T-helper 1 cell treated with Interleukin-12 subunit alpha and Interleukin-12 subunit beta and Interleukin-4 antibody, amounts not matched to agents 30 μg/mL and 1 μg/mL, for 36 hours (primary cell): ENCODE results near the gene PPP1R13B.

Source experiments
- H3K27ac Mint-ChIP-seq: one replicate; pipeline ENCODE4 v1.8.0; 2021; ENCODE audit warnings: mild to moderate bottlenecking, mixed read lengths
- H3K27me3 Mint-ChIP-seq: one replicate; pipeline ENCODE4 v1.8.0; 2021; ENCODE audit warnings: low read depth, mixed read lengths
- H3K36me3 Mint-ChIP-seq: one replicate; pipeline ENCODE4 v1.8.0; 2021; ENCODE audit warnings: low read depth, mixed read lengths
- H3K4me1 Mint-ChIP-seq: one replicate; pipeline ENCODE4 v1.8.0; 2021; ENCODE audit warnings: low read depth, mixed read lengths
- H3K4me3 Mint-ChIP-seq: one replicate; pipeline ENCODE4 v1.8.0; 2021; ENCODE audit warnings: mild to moderate bottlenecking, moderate library complexity, mixed read lengths
- H3K9me3 Mint-ChIP-seq: one replicate; pipeline ENCODE4 v1.8.0; 2021; ENCODE audit warnings: mixed read lengths

Gene PPP1R13B

GRCh38 chr14:103727313-103727980, 119.9 kb downstream of the PPP1R13B start:
- H3K9me3 Mint-ChIP-seq = no peaks in the 10 kb centered on the region
- no peak overlapping the region for H3K4me3 Mint-ChIP-seq
- peaks cover 5% of the 10 kb centered on the region for H3K36me3 Mint-ChIP-seq
- H3K27me3 Mint-ChIP-seq = no peaks in the 10 kb centered on the region
- no peaks in the 10 kb centered on the region for H3K4me1 Mint-ChIP-seq
- H3K27ac Mint-ChIP-seq = no peak overlapping the region

- Mint-ChIP-seq H3K27me3 (no peaks in the 10 kb centered on the region), H3K36me3 (peaks cover 5% of the 10 kb centered on the region), H3K9me3 (no peaks in the 10 kb centered on the region), H3K27ac (no peak overlapping the region), H3K4me1 (no peaks in the 10 kb centered on the region), H3K4me3 (no peak overlapping the region)
Observed at GRCh38 chr14:103726474-103726873, 120.9 kb downstream of the PPP1R13B start.

- Mint-ChIP-seq H3K27me3 (no peaks in the 10 kb centered on the region), H3K4me3 (no peak overlapping the region), H3K36me3 (peaks cover 5% of the 10 kb centered on the region), H3K4me1 (no peaks in the 10 kb centered on the region), H3K9me3 (no peaks in the 10 kb centered on the region), H3K27ac (no peak overlapping the region)
Observed at GRCh38 chr14:103725739-103726395, 121.5 kb downstream of the PPP1R13B start.

- Mint-ChIP-seq H3K27ac (no peak overlapping the region), H3K9me3 (no peaks in the 10 kb centered on the region), H3K27me3 (no peaks in the 10 kb centered on the region), H3K36me3 (peaks cover 5% of the 10 kb centered on the region), H3K4me1 (no peaks in the 10 kb centered on the region), H3K4me3 (no peak overlapping the region)
Observed at GRCh38 chr14:103725001-103725682, 122.2 kb downstream of the PPP1R13B start.

- H3K27ac Mint-ChIP-seq = no peak overlapping the region
- no peaks in the 10 kb centered on the region for H3K9me3 Mint-ChIP-seq
- peaks cover 4% of the 10 kb centered on the region for H3K36me3 Mint-ChIP-seq
- peaks cover 8% of the 10 kb centered on the region for H3K4me1 Mint-ChIP-seq
- no peaks in the 10 kb centered on the region for H3K27me3 Mint-ChIP-seq
- H3K4me3 Mint-ChIP-seq = no peak overlapping the region
Observed at GRCh38 chr14:103724116-103724515, 123.3 kb downstream of the PPP1R13B start.

- Mint-ChIP-seq H3K36me3 (peaks cover under 1% of the 10 kb centered on the region), H3K4me1 (peaks cover 9% of the 10 kb centered on the region), H3K27me3 (no peaks in the 10 kb centered on the region), H3K4me3 (no peak overlapping the region), H3K27ac (no peak overlapping the region), H3K9me3 (no peaks in the 10 kb centered on the region)
Observed at GRCh38 chr14:103723748-103724081, 123.7 kb downstream of the PPP1R13B start.

GRCh38 chr14:103721334-103722120, 125.8 kb downstream of the PPP1R13B start:
- no peak overlapping the region for H3K27ac Mint-ChIP-seq
- H3K27me3 Mint-ChIP-seq = no peaks in the 10 kb centered on the region
- H3K4me3 Mint-ChIP-seq = no peak overlapping the region
- no peaks in the 10 kb centered on the region for H3K9me3 Mint-ChIP-seq
- H3K4me1 Mint-ChIP-seq = peaks cover 22% of the 10 kb centered on the region
- peaks cover 4% of the 10 kb centered on the region for H3K36me3 Mint-ChIP-seq

- no peak overlapping the region for H3K4me3 Mint-ChIP-seq
- H3K9me3 Mint-ChIP-seq = no peaks in the 10 kb centered on the region
- H3K27me3 Mint-ChIP-seq = no peaks in the 10 kb centered on the region
- peaks cover 4% of the 10 kb centered on the region for H3K36me3 Mint-ChIP-seq
- peaks cover 26% of the 10 kb centered on the region for H3K4me1 Mint-ChIP-seq
- no peak overlapping the region for H3K27ac Mint-ChIP-seq
Observed at GRCh38 chr14:103719751-103720150, 127.6 kb downstream of the PPP1R13B start.

GRCh38 chr14:103718572-103718971, 128.8 kb downstream of the PPP1R13B start:
- H3K4me3 Mint-ChIP-seq = no peak overlapping the region
- no peak overlapping the region for H3K27ac Mint-ChIP-seq
- no peaks in the 10 kb centered on the region for H3K9me3 Mint-ChIP-seq
- no peaks in the 10 kb centered on the region for H3K27me3 Mint-ChIP-seq
- peaks cover 30% of the 10 kb centered on the region for H3K4me1 Mint-ChIP-seq
- peaks cover 4% of the 10 kb centered on the region for H3K36me3 Mint-ChIP-seq

- H3K27me3 Mint-ChIP-seq = no peaks in the 10 kb centered on the region
- peaks cover 36% of the 10 kb centered on the region for H3K4me1 Mint-ChIP-seq
- no peak overlapping the region for H3K27ac Mint-ChIP-seq
- peaks cover 4% of the 10 kb centered on the region for H3K36me3 Mint-ChIP-seq
- H3K9me3 Mint-ChIP-seq = no peaks in the 10 kb centered on the region
- peak overlapping the region; percentile 81 for H3K4me3 Mint-ChIP-seq
Observed at GRCh38 chr14:103716899-103717411, 130.4 kb downstream of the PPP1R13B start.

GRCh38 chr14:103716091-103716801, 131.1 kb downstream of the PPP1R13B start:
- H3K27me3 Mint-ChIP-seq = no peaks in the 10 kb centered on the region
- H3K4me1 Mint-ChIP-seq = peaks cover 38% of the 10 kb centered on the region
- no peak overlapping the region for H3K27ac Mint-ChIP-seq
- peak overlapping the region; percentile 81 for H3K4me3 Mint-ChIP-seq
- H3K9me3 Mint-ChIP-seq = no peaks in the 10 kb centered on the region
- H3K36me3 Mint-ChIP-seq = peaks cover 4% of the 10 kb centered on the region

- Mint-ChIP-seq H3K4me1 (peaks cover 43% of the 10 kb centered on the region), H3K36me3 (peaks cover 4% of the 10 kb centered on the region)
Observed at GRCh38 chr14:103715052-103716000, 132.0 kb downstream of the PPP1R13B start, which contains the start of the genes XRCC3 and ZFYVE21. Gene XRCC3, minus strand, starts transcription at chr14:103715451. Its CDS starts 4,364 bp downstream, at chr14:103711087. Gene ZFYVE21, plus strand, starts transcription at chr14:103715810. Its CDS starts 32 bp downstream, at chr14:103715842.

More at GRCh38 chr14:103715052-103716000, 132.0 kb downstream of the PPP1R13B start, which contains the start of the genes XRCC3 and ZFYVE21:
- H3K4me3 Mint-ChIP-seq = peak within 1 kb of the TSS; percentile 95
- H3K27ac Mint-ChIP-seq = peak within 1 kb of the TSS; percentile 91
- no peaks in the 10 kb centered on the region for H3K9me3 Mint-ChIP-seq
- H3K27me3 Mint-ChIP-seq = no peaks in the 10 kb centered on the region
